HG03064 (cell line): Measurements from ENCODE around the gene LRRC10.
"Not testable (repeated sequence)": the region's sequence is repeated elsewhere in the genome, so short reads cannot be mapped to it uniquely, and the experiment has no call there.

Experiments
- ATAC-seq: cut with Tn5 transposase; IDR thresholded peaks from one replicate; pipeline ENCODE4 v1.9.1; 2021; ENCODE audit warnings: low read depth; ENCODE audit not compliant: unreplicated experiment

The LRRC10 gene

DNA sequence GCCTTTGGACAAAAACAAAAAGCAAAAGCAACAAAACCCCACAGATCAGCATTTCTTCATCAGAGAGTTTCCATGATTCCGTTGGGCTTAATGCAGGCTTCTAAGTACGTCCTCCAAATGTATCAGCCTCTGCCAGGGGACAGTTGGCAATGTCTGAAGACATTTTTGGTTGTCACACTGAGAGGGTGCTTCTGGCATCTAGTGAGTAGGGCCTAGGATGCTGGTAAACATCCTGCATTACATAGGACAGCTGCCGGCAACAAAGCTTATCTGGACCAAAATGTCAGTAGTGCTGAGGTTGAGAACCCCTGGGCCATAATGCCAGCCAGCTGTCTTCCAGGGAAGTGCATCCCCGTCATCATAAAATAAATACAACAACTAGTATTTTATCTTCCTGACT is 9.4 kb upstream of the LRRC10 start:
- ATAC-seq = no peak

DNA sequence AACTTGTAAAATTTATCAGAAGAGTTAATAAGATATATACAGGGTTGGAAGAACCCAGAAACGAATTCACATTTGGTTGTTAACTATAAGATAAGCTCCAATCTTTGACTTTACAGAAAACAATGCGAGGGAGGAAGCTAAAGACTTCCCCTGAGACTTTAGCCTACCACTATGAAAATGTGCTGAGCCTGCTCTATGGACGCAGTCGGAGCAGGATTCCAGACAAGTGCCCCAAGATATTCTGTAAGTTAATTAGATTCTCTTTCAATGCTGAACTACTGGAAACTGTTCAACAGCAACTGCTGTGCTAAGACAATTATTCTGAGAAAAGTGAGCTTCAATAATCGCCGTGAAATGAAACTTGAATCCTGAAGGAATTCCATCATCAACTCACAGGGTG is 8.3 kb upstream of the LRRC10 start:
- no peak for ATAC-seq

DNA sequence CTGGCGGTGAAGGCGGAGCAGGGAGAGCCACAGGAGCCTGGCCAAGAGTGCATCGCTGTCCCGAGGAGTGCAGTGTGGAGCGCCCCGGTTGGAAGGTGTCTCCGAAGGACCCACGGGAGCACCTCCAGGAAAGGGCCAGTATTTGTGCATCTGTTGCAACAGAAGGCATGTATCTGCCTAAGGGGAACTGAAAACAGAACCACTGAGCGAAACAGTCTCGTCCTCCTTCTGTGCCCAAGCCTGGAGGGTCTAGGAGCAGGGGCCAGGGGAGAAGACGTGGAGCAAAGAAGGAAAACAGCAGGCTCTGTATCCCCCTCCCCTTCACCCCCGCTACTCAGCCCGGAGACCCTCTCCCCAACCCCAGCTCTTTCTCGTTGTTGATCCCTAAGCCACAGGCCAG is 5.3 kb upstream of the LRRC10 start:
- ATAC-seq = no peak

DNA sequence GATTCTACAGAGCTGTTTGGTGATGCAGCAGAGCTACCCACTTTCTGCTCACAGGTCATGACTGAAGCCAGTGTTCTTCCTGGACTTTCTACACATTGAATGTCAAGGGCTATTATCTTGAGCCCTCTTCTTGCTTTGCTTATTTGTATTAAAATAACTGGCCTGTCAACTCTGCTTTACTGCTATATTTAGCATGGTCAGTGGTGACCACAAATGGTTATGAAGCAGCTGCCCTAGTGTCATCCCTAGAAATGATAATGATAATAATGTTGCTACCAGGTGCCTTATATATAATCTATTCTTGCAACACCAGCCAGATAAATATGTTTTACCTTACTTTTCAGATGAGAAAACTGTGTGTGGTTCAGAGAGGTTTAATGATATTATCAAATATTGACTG is 2.6 kb upstream of the LRRC10 start:
- ATAC-seq = no peak

DNA sequence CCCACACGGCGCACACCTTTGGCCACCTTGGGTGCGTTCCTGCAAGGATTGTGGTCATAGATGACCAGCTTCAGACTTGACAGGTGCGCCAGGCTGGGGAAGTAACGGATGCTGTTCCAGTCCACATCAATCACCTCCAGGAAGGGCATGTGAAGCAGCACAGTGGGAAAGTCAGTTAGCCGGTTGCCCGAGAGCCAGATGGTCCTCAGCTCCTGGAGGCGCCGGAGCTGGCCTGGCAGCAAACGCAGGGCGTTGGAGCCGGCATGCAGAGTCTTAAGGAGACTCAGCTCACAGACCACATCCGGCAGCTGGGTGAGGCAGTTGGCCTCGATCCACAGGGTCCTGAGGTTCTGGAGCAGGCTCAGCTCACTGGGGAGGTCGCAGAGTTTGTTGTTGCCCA is 581 bp downstream of the LRRC10 start:
- ATAC-seq = no peak

DNA sequence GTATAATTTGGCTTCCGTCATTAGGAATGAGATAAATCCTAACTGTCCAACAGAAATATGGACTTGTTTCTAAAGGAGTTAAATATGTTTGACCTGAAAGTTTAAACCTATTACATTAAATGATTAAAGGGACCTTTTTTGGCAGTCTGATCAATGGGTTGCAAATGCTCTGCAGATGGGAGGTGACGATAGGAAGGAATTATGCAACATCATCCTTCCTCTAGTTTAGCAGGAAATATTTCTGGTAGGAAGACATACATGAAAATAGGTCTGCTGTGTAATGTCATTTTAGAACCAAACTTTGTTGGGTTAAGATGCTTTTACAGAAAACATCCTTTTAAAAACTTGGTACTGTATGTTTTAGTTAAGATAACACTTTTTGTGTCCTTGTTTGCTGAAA is 2.6 kb downstream of the LRRC10 start:
- ATAC-seq = no peak

DNA sequence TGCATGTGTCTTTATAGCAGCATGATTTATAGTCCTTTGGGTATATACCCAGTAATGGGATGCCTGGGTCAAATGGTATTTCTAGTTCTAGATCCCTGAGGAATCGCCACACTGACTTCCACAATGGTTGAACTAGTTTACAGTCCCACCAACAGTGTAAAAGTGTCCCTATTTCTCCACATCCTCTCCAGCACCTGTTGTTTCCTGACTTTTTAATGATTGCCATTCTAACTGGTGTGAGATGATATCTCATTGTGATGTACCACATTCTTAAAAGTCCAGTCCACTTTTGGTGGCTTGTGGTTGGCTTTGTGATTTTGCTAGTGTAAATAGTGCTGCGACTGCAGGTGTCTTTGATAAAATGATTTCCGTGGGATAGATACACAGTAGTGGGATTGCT is 6.4 kb downstream of the LRRC10 start:
- ATAC-seq = not testable (repeated sequence)

DNA sequence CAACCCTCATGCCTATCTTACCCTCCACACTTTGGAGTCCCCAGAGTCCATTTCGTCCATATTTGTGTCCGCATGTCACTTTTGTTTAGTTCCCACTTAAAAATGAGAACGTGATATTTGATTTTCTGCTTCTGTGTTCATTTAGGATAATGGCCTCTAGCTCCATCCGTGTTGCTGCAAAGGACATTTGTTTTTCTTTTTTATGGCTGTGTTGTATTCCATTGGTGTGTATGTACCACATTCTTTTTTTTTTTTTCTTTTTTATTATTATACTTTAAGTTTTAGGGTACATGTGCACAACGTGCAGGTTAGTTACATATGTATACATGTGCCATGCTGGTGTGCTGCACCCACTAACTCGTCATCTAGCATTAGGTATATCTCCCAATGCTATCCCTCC is 7.2 kb downstream of the LRRC10 start:
- ATAC-seq = not testable (repeated sequence)

DNA sequence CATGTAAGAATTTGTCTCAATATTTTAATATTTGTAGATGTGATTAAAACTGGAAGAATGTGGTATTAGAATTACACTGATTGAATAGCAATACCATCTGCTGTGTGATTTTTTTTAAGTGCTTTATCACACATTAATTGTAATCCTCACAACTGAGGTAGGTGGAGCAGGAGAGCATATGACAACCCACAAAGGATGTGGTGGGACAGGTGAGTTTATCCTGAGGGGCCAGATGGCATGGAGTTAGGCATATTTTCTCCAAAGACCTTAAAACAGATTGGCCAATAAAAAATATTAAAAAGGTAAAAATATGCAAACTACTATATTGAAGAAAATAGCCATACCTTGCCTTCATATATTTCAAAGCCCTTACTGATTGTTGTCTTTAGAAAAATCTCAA is 7.8 kb downstream of the LRRC10 start:
- ATAC-seq = no peak

DNA sequence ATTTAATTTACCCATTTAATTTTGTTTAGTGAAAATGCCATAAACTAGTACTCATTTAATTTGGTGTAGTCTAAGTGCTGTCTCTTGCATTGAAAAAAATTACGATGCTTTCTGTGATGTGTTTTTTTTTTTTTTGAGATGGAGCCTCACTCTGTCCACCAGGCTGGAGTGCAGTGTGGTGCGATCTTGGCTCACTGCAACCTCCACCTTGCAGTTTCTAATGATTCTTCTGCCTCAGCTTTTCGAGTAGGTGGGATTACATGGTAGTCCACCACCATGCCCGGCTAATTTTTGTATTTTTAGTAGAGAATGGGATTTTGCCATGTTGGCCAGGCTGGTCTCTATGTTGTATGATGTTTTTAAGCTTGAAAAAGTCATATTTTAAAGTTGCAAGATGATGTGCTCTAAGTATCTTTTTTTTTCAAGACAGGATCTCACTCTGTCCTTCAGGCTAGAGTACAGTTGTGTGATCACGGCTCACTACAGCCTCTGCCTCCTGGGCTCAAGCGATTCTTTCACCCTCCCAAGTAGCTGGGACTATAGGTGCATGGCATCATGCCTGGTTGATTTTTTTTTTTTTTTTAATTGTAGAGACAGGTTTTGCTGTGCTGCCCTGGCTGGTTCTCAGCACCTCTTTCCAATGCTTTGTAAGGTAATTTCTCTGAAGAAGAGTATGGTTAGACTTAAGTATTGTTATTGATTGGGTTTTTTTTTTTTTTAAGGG is 8.6 kb downstream of the LRRC10 start:
- ATAC-seq = no peak

DNA sequence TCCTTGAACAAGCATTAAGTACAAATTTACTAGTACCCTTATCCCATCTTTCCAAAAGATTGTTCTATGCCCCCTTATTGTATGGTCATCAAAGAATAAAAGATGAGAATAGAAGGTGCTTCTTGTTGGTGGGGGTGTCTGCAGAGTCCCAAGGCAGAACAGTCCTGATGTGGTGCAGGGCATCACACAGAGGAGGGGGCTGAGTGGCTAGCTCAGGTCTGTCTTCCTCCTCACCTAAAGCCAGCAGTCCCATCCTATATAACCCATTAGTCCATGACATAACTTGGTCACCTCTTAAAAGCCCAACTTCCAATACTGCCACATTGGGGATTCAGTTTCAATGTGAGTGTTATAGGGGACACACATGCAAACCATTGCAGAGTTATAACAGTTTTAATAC is 9.9 kb downstream of the LRRC10 start:
- no peak for ATAC-seq

DNA sequence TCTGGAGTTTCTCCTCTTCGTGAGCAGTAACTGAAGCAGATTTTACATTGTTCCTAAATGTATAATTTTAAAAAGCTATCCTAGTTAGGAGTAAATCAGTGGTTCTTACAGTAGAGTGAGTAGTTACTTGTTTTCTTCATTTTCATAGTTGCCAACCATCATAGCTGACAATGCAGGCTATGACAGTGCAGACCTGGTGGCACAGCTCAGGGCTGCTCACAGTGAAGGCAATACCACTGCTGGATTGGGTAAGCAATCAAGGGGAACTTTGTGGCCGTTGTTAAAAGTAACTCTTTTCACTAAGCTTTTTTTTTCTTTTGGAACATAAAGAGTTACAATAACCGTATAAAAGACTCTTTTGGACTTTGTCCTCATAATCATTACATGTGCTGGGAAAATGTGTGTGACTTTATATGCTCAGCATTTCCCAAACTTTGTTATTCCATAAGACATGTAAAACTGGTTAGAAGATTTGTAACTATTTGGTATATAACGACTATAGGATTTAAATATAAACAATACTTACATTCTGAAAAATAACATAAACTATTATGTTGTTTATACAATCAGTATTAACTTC is 12.4 kb downstream of the LRRC10 start:
- ATAC-seq = no peak

DNA sequence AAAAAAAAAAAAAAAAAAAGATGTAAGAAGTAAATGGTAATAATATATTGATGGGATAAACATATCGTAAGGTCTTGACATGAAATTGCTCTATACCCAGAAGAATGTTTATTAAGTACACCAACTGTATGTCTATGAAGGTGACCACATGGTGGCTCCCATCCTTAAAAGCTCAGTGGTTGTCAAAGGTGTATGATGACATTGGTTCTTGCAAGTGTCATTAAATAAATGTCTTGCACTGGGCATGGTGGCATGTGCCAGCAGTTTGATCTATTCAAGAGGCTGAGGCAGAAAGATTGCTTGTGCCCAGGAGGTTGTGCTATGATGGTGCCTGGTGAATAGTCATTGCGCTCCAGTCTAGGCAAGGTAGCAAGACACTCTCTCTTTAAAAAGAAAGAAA is 15.0 kb downstream of the LRRC10 start:
- no peak for ATAC-seq

DNA sequence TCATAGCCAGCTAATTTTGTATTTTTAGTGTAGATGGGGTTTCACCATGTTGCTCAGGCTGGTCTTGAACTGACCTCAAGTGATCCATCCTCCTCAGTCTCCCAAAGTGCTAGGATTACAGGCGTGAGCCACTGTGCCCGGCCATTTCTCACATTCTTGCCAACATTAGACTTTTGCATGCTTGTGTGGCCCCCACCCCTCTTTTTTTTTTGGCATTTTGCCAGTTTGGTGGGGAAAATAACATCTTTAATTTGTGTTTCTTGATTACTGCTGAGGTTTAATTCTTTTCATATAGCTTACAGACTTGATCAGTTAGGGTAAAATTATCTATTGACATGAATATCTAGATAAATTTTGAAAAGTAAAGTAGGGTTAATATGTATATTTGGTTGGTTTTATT is 21.6 kb downstream of the LRRC10 start:
- ATAC-seq = no peak

DNA sequence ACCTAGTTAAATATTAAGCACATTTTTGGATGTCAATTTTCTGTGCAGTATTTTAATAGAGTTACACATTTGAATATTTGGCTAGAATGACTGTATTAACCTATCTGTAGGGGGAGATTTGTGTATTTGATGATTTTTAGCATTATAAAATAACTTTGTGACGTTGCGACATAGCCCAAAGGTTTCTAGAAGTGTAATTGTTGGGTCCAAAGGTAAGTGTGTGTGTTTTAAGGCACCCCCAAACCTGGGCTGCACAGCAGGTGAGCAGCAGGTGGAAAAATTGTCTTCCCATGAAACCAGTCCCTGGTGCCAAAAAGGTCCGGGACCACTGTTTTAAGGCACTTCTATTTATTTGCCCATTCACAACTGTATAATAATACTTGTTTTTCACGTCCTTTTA is 22.2 kb downstream of the LRRC10 start:
- no peak for ATAC-seq

DNA sequence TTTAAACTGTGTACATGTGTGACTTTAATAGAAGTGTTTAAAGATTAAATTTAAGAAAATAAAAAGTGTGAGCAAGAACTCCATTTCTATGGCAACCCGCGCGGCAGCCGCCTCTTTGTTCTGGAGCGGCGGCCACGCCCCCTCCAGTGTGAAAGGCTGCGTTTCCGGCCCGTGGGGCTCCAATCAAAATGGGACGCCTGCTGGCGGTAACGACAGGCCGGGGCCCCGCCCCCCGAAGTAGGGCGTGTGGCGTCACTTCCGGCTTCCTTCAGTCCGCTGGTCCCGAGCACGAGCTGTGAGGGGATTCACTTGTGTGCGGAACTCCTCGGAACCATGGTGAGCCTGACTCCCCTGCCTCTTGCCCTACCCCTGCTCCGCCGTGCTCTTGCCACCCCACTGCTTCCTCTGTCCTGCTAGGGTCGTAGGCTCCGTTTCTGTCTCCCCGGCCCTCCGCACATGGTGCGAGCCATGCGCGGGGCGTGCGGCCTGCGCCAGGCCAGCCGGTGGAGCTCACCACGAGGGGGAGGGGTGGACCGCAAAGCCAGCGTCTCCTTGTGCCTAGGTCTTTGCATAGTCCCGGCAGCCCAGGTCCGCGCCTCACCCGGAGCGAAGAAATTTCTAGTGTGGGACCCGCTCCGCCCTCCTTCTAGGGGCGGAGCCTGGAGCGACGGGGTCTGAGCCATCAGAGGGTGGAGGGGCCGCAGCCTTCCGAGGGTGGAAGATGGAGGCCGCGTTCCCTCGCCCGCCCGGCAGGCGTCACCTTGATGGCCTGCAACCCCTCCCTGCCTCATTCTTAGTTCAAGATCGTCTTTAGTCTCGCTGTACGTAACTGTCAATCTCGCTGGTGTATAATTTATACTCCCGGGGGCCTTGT is 25.3 kb downstream of the LRRC10 start, which contains the start of gene CCT2:
TSS of gene CCT2 (plus strand) at position 271 of the 874 bp plus-strand sequence. CDS start at position 334, 63 bp downstream.
- peak; percentile 95 for ATAC-seq

DNA sequence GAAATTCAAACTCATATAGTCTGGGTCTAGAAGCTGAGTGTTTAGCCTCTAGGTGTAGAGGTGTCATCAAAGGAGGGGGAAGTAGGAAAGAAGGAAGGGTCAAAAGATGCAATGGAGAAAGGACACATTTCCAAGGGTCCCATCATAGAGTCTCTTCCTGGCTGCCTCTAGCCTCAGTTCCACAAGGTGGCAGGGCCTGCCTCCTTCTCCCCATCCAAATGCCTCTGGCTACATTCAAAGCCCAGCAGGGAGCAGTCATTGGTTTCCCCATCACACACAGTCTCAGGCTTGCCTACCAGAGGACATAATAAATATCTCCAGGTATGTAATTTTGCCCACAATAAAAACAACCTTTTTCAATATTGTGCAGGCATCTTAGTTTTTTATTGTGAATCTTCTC is 27.5 kb downstream of the LRRC10 start:
- no peak for ATAC-seq

DNA sequence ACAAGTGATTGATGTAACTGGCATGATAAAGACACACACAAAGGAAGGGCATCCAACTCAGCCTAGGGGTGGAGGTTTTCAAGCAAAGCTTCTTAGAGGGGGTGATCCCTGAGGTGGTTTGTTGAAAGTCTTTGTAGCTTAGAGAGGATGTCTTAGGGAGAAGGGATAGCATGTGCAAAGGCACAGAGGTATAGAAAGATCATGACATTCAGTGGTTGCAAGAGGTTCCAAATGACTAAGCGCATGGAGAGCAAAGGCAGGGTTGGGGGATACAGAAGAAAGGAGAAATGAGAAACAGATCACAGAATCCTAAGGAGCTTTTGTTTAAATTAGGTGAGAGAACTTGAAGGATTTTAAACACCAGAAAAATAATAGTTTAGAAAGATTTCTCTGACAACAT is 30.6 kb downstream of the LRRC10 start:
- no peak for ATAC-seq

DNA sequence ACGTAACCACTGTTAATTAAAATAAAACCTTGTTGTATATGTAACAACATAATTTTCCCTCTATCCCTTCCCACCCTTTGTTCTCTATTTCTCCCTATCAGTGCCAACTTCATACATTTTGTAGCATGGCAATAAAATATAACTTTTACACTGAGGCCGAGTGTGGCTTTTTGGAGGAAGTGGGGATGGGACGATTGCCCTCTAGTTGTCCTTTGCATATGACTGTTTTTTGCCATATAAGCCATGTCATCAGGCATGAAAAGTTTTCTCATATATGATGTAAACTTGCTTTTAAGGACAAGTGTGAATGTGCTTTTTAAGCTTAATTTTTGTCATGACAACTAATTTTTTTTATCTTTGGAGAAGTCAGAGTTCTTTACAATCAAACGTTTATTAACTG is 31.7 kb downstream of the LRRC10 start:
- ATAC-seq = no peak

DNA sequence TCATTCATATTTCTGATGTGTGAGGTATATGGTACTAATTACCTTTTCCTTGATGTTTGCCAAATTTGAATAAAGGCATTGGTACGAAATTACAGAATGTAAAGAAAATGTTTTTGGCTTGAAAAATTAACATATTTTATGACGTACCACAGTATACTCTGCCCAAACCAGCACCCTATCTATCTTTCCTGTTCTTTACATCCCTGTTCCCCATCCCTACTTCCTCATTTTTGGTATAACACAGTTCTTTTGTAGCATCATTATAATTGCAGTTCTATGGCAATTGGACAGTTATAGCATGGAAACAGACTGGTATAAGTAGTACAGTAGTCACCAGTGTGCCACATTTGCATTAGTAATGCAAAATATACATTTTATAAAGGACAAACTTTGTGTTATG is 32.4 kb downstream of the LRRC10 start:
- ATAC-seq = no peak

DNA sequence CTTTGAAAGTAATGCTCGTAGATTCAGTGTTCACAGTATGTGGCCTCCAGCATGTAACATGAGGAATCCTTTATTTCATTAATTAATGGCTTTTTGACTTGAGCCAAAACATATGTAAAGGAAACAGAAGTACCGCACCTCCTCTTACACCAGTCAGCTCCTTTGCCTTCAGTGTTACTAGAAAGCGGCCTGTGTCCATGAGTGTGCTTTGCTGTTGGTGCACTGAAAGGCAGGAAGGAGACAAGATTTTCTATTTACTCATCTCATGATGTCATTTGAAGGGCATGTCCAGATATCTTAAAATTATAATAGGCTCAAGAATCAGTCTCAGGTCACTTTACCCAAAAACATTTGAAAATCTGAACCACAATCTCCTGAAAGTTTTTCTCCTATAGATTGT is 35.4 kb downstream of the LRRC10 start:
- no peak for ATAC-seq
